DND-41 (cell line): ENCODE data around the gene DHX57.

Experiments used
- CTCF ChIP-seq: IDR thresholded peaks from 2 replicates; pipeline ENCODE4 v1.5.1; 2012; ENCODE audit warnings: borderline replicate concordance, low read length, moderate library complexity, mild to moderate bottlenecking; ENCODE audit not compliant: poor library complexity, severe bottlenecking; ENCODE audit errors: extremely low read depth
- EZH2 ChIP-seq: IDR thresholded peaks from 3 replicates; pipeline ENCODE4 v1.6.1; 2012; ENCODE audit warnings: borderline replicate concordance, low read depth, mild to moderate bottlenecking, moderate library complexity, low read length, inconsistent platforms; ENCODE audit not compliant: severe bottlenecking

GRCh38 chr2:38862476-38862875 lies 13.3 kb downstream of the DHX57 start:
- TF ChIP-seq CTCF (no peak), EZH2 (no peak)
